Measurements from ENCODE around the gene CTLA4. TPM values are rescaled to one million over a fixed set of nuclear protein-coding genes. Genes with fewer than 3 reads are reported as not detected.

Gene CTLA4
- total and polyA plus RNA-seq, 9 of the 15 experiments (the other 6 are each of a cell fraction or from before 2014, with no cell fraction given) = 0.10 to 0.22 (median 0.11) TPM; not detected in 4

DNA sequence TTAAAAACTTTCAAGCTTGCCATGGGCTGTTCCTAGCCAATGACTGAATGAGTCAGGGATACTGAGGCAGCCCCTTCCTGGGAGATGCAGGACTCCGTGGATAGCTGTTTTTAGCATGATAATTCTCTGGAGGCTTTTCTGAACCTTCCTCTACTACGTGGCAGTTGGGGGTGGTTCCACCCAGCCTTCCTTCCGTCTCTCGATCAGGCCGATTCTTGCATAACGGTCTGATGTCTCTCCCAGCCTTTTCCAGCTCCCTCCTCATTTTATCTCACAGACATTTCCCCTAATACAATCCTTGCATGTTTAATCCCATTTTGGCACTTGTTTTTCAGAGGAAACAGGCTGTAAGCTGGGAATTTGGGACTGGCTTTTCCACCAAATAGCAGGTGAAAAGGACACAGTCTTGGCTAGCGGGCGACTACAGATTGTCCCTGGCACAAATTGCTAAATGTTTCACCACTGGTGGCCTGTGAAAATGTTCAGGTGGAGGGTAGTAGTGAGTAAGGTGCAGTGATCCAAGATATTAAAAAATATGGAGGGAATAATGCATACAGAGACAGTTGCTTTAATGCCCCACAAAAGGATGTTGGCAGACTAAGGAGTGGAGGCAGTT, 21.0 kb upstream of the CTLA4 start (continued):
- no peak for TF ChIP-seq ZNF518B (CRISPR knock-in tag; IDR thresholded peaks at IDR 0.05)
- no peak for TF ChIP-seq SRF (CRISPR knock-in tag; IDR thresholded peaks at IDR 0.05)
- no peak for TF ChIP-seq TARDBP (IDR thresholded peaks at IDR 0.05)
- no peak for TF ChIP-seq FOSL1 (tag; conservative IDR thresholded peaks at IDR 0.05)
- TF ChIP-seq ZNF75A (CRISPR knock-in tag; IDR thresholded peaks at IDR 0.05) = no peak
- TF ChIP-seq ZNF324 (CRISPR knock-in tag; IDR thresholded peaks at IDR 0.05) = no peak
- no peak for TF ChIP-seq HSF4 (CRISPR knock-in tag; IDR thresholded peaks at IDR 0.05; ENCODE audit: borderline replicate concordance)
- TF ChIP-seq SLC30A9 (CRISPR knock-in tag; IDR thresholded peaks at IDR 0.05) = no peak

DNA sequence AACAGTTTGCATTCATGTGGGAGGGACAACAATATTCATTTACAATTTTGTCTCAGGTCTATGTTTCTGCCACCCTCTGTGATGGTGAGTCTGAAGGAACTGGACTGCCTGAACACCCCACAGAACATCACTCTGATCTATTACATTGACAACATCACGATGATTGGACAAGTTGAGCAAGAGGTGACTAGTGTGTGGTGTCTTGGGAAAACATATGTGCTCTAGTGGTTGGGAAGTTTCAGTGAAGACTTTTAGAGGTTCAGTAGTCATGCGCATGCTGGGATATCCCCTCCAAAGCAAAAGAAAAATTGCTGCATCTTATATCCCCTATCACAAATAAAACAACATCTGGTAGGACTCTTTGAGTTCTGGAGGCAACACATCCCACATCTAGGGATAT, 18.6 kb upstream of the CTLA4 start:
- ATAC-seq (no peak), DNase-seq (ENCODE audit: extremely low read depth in 1 of 4, low spot score in 3 of 4) (no peak), FAIRE-seq (no peak)
- no peaks in the 10 kb centered on the region for H3K9me3 ChIP-seq (replicated peaks; ENCODE audit: control insufficient read depth, insufficient read depth, low read depth, low read length)
- no peak overlapping the region for H3K27ac ChIP-seq (ENCODE audit: extremely low read depth, low read depth, low read length)
- no peaks in the 10 kb centered on the region for H3K36me3 ChIP-seq (ENCODE audit: control insufficient read depth, insufficient read depth, low read length)
- no peak overlapping the region for H3K4me3 ChIP-seq
- H3K27me3 ChIP-seq (ENCODE audit: control insufficient read depth in 2 of 2, insufficient read depth in 2 of 2, low read length in 2 of 2) = no peaks in the 10 kb centered on the region; a peak in 1 of 5 replicates
- in situ Hi-C loops (cut with MboI) (no loop called here), intact Hi-C loops (cut with micrococcal nuclease) (no loop called here)
- BruUV-seq (replicated peaks) = no TSS peak
- ChIA-PET POLR2A (no interaction called here), CTCF (ENCODE audit: low intra/inter-chr PET ratio) (no interaction called here)
- H3K9me1 ChIP-seq (ENCODE audit: control insufficient read depth, insufficient read depth, low read length) = no peaks in the 10 kb centered on the region
- H3K4me2 ChIP-seq (ENCODE audit: insufficient read depth, low read length) = no peak overlapping the region
- H3K79me2 ChIP-seq (ENCODE audit: control insufficient read depth, insufficient read depth, low read length) = no peaks in the 10 kb centered on the region
- H3K4me1 ChIP-seq (replicated peaks in 1 of 2; ENCODE audit: control insufficient read depth in 2 of 2, insufficient read depth in 2 of 2, low read length in 2 of 2) = no peaks in the 10 kb centered on the region
- H4K20me1 ChIP-seq (replicated peaks; ENCODE audit: control insufficient read depth, insufficient read depth, low read length) = no peaks in the 10 kb centered on the region
- TF ChIP-seq CREM (IDR thresholded peaks at IDR 0.05; ENCODE audit: low read depth) = no peak
- H3K9ac ChIP-seq (ENCODE audit: insufficient read depth in 1 of 2, low read depth in 2 of 2, low read length in 2 of 2) = no peak overlapping the region
- H2AFZ ChIP-seq (ENCODE audit: low read depth, low read length) = no peak overlapping the region
- WGBS (ENCODE audit: insufficient coverage, low coverage, missing lambda C conversion rate) = 0% methylated on average over 2 of the region's 2 CpGs
